ENCODE data around the gene PURA.
A peak's percentile ranks its signal among the peaks of the same experiment; 100 is the strongest.
"Not testable (repeated sequence)": the region's sequence is repeated elsewhere in the genome, so short reads cannot be mapped to it uniquely, and the experiment has no call there.

The PURA gene

DNA sequence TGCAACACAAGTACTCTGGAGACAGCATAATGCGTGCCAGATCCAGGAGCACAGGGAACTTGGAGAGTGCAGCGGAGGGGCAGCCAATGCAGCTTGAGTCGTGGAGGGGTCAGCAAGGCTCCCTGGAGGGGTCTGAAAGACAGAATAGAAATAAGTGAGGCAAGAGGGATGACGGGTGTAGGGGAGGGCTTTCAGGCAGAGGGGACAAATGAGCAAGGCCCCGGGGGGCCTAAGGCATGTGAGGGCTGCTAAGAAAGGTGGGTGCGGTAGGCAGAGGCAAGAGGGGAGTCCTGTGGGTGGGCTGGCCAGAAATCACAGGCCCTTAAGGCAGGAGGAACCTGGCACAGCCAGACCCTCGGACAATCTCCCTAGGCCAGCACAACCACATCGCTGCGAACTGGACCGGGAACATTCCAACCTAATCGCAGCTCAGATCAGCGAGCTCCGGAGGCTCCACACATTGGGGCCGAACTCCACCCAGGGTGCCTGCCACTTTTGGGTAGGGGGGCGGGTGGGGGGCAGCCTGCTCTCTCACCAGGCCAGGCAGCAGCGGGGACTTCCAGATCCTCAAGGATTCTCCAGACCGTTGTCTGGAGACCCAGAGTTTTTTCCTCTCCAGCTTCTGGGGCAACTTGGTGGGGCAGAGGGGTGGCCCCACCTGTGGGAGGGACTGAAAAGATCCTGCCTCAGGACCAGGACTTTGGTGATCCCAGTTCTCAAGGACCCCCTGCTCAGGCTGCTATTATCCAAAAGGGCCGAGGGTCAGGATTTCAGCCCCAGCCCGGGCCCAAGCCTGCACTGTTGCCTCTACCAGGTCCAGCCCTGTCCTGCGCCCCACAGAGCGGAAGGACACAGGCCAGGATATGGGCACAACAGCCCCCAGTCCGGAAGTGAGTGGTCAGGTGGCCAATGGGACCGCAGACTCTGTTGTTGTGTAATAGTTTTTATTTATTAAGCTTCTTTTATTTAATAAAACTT is 38.4 kb downstream of the PURA start:
- FAIRE-seq, result no peak
- no peak for DNase-seq (ENCODE audit: insufficient read length, low spot score)
- TF ChIP-seq, protein P1, sequence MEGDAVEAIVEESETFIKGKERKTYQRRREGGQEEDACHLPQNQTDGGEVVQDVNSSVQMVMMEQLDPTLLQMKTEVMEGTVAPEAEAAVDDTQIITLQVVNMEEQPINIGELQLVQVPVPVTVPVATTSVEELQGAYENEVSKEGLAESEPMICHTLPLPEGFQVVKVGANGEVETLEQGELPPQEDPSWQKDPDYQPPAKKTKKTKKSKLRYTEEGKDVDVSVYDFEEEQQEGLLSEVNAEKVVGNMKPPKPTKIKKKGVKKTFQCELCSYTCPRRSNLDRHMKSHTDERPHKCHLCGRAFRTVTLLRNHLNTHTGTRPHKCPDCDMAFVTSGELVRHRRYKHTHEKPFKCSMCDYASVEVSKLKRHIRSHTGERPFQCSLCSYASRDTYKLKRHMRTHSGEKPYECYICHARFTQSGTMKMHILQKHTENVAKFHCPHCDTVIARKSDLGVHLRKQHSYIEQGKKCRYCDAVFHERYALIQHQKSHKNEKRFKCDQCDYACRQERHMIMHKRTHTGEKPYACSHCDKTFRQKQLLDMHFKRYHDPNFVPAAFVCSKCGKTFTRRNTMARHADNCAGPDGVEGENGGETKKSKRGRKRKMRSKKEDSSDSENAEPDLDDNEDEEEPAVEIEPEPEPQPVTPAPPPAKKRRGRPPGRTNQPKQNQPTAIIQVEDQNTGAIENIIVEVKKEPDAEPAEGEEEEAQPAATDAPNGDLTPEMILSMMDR (IDR thresholded peaks at IDR 0.05; ENCODE audit: insufficient read depth, missing control alignments), result no peak

DNA sequence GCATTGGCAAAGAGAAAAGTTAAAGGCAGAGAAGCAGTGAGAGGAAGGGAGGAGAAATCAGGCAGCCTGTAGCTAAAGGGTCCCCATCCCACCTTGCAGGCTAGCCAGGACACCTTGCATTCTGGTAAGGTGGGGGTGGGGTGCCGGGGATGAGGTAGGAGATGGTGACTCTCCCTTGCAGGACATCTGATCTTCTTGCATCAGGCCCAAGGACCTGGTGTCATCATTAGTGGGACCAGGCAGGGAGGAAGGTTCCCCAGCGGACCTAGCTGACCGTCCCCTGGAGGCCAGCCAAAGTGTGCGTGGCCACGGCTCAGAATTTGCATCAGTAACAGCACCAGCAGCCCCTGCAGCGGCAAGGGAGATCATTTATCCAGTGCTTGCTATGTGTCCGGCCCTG is 39.3 kb downstream of the PURA start:
- DNase-seq (ENCODE audit: insufficient read length, low spot score) (no peak), FAIRE-seq (no peak)
- TF ChIP-seq, protein P1 (IDR thresholded peaks at IDR 0.05; ENCODE audit: insufficient read depth, missing control alignments), result no peak

DNA sequence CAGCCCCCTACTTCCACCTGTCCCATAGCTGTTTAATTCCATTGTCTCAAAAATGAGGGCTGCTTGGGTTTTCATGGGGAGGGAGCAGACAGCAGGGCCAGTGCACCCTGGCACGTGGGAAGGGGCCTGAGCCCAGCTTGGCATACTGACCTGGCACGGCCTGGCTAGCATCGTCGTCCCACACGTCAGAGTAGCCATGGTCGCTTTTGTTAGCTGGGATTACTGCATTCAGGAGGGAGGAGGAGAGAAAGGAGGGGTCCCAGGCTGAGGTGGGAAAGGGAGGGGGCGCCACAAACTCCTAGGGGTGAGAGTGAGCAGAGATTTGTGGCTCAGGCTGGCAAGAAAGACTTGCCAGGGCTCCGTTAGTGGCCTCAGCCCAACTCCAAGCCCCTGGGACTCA is 40.0 kb downstream of the PURA start:
- FAIRE-seq (no peak), DNase-seq (ENCODE audit: insufficient read length, low spot score) (no peak)
- TF ChIP-seq, protein P1 (IDR thresholded peaks at IDR 0.05; ENCODE audit: insufficient read depth, missing control alignments), result no peak

DNA sequence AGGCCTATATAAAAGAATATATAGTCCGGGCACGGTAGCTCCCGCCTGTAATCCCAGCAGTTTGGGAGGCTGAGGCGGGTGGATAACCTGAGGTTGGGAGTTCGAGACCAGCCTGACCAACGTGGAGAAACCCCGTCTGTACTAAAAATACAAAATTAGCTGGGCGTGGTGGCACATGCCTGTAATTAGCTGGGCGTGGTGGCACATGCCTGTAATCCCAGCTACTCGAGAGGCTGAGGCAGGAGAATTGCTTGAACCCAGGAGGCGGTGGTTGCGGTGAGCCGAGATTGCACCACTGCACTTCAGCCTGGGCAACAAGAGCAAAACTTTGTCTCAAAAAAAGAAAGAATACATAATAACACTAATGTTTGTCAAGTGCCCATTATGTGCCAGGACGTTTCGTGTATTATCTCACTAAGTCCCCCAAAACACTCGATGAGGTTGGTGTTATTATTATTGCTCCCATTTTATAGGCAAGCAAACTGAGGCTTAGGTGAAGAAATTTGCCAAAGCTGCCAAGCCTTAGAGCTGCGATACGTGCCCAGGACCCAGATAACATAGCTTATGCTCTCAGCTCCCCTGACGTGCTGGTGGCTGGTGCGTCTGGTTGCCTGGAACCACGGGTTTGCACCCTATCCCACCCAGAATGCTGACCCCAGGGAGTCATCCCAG is 40.9 kb downstream of the PURA start:
- not testable (repeated sequence) for DNase-seq (ENCODE audit: insufficient read length, low spot score); FAIRE-seq

GRCh38 chr5:140157032-140157781 is 43.3 kb downstream of the PURA start:
- TF ChIP-seq, protein P1 (IDR thresholded peaks at IDR 0.05; ENCODE audit: insufficient read depth, missing control alignments), result peak; percentile 94
- DNase-seq (ENCODE audit: insufficient read length, low spot score), result peak; percentile 84
- FAIRE-seq, result no peak

GRCh38 chr5:140159014-140159927 is 45.4 kb downstream of the PURA start:
- DNase-seq (ENCODE audit: insufficient read length, low spot score), result no peak
- FAIRE-seq, result no peak
- TF ChIP-seq, protein P1 (IDR thresholded peaks at IDR 0.05; ENCODE audit: insufficient read depth, missing control alignments), result no peak

All from D721Med (cell line).